SJCRH30 (cell line): ENCODE results near the gene WNT5A. TPM values are rescaled to one million over a fixed set of nuclear protein-coding genes. Genes with fewer than 3 reads are reported as not detected.

ENCODE experiments used
- DNase-seq, 2 experiments: peaks; one replicate each; pipeline ENCODE4 v3.0.0-alpha.2; 2015 to 2020
- H3K27ac ChIP-seq: fragments of 250-450 bp; sonication (Bioruptor Pico); 2 replicates; pipeline ENCODE4 v1.5.1; 2020; ENCODE audit warnings: mild to moderate bottlenecking, moderate library complexity
- H3K27me3 ChIP-seq: fragments of 250-450 bp; sonication (Bioruptor Pico); 2 replicates; pipeline ENCODE4 v1.5.1; 2020; ENCODE audit warnings: mild to moderate bottlenecking, moderate library complexity
- H3K36me3 ChIP-seq: fragments of 250-450 bp; sonication (Bioruptor Pico); 2 replicates; pipeline ENCODE4 v1.5.1; 2020; ENCODE audit warnings: mild to moderate bottlenecking, moderate library complexity
- H3K4me1 ChIP-seq: fragments of 250-450 bp; sonication (Bioruptor Pico); 2 replicates; pipeline ENCODE4 v1.5.1; 2020; ENCODE audit warnings: mild to moderate bottlenecking, moderate library complexity
- H3K4me3 ChIP-seq: fragments of 250-450 bp; sonication (Bioruptor Pico); 2 replicates; pipeline ENCODE4 v1.5.1; 2020; ENCODE audit warnings: mild to moderate bottlenecking, moderate library complexity
- H3K9me3 ChIP-seq: fragments of 250-450 bp; sonication (Bioruptor Pico); replicated peaks from 2 replicates; pipeline ENCODE4 v1.5.1; 2020; ENCODE audit warnings: mild to moderate bottlenecking, moderate library complexity
- total RNA-seq: library from RNA; depleted of rRNA; stranded (reverse); fragments of >200 nt; shearing (Covaris generic); gene quantifications from 2 replicates; pipeline ENCODE4 v1.2.3, GENCODE V29; 2014

WNT5A gene
- total RNA-seq, 1 experiment from 2014 or later, result 34.6 TPM

DNA sequence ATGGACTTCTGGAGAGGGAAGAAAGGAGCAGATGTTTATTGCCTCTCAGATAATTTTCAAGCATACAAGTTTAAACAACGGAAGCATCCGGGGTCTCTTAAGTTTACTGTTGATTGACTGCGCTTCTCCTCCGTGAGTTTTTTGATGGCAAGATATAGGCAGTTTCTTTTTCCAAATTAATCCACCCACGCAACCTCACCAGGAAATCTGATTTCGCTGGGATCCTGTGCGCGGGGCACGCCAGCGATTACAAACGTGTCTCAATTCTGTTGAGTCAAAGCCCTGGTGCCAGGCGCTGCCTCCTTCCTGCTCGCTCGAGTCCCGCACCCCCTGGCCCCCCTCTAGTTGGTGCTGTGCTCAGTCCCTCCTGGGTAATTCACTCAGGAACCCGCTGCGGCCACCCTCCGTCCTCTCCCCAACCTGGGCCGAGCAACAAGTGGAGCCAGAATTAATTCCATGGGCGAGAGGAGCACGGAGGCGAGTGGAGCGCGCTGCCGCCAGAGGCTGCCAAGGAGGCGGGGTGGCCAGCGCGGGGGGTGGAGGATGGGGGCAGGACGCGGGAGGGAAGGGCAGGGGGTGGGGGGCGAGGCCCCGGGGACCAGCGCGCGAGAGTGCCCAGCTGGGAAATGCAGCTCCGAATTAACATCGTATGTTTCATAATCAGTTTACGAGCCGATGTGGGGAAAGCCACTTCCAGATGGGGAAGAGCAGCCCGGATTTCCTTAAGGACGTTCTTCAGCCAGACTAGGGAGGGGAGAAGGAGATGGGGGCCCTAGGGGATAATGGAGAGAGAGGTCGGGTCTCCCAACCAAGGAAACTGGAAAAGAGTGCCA lies 6.0 kb downstream of the WNT5A start:
- Histone ChIP-seq H3K4me1 (no peaks in the 10 kb centered on the region), H3K9me3 (no peaks in the 10 kb centered on the region), H3K27ac (no peak overlapping the region), H3K36me3 (peaks cover 57% of the 10 kb centered on the region), H3K4me3 (no peak overlapping the region), H3K27me3 (no peaks in the 10 kb centered on the region)
- no peak for DNase-seq

DNA sequence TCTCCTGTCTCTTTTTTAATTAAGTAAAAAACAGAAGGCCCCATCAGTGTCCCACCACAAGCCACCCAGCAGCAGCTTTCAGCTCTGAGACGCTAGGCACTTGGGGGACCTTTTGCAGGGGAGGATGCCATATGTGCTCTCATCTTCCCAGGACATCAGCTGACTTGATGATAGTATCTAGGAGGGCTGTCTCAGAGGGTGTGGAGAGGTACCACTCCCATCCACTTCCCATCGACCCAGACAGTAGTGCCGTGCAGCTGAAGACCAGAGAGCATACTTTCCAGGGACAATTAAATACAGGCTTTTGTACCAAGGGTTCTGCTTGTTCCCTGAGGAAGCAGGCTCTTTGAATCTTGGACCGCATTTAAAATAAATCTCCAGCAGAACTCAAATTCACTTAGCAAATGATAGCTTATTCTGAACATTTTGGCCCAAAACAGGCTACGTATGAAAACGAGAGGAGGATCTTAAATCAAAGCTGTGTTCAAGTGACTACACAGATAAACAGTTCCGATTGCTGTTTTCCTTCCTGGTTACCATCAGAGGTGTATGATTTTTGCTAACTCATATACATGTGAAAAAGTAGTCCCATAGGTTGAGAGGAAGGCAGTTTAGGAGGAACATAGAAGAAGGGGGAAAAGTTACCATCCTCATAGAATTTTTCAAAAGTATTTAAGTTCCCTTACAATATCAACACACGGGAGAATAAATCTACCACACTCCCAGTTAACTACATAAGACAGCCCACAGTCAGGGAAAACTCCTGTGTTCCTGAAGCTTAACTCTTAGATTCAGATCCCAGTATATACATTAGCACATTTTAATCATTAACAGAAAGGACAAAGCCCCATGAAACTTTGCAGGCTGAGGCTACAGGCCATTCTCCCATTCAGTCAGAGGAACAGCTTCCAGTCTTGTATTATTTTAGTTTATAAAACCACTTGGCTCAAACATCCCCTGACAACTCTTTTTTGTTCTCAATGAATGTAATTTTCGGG lies 9.5 kb downstream of the WNT5A start:
- Histone ChIP-seq H3K27ac (no peak overlapping the region), H3K4me3 (no peak overlapping the region), H3K36me3 (peaks cover 62% of the 10 kb centered on the region), H3K4me1 (no peaks in the 10 kb centered on the region), H3K9me3 (no peaks in the 10 kb centered on the region), H3K27me3 (no peaks in the 10 kb centered on the region)
- DNase-seq, result no peak

DNA sequence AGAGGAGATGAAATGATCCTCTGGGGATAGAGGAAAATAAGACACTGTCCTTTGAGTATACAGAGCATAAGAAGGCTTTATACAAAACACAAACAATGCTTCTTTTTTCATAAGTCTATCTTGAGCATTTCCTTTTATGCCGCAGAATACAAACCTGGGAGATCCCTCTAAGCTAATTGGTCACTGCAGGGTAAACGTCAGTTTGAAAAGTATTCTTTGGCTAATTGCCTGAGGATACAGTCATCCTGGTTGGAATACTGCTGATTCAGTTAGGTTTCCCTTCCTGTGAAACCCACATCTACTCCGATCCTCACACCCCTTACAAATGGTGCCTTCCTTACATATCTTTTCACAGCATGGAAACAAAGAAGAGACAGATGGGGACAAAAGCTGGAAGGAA lies 10.6 kb downstream of the WNT5A start:
- H3K4me1 ChIP-seq, result no peaks in the 10 kb centered on the region
- DNase-seq, result no peak
- H3K9me3 ChIP-seq, result no peaks in the 10 kb centered on the region
- no peak overlapping the region for H3K4me3 ChIP-seq
- no peak overlapping the region for H3K27ac ChIP-seq
- no peaks in the 10 kb centered on the region for H3K27me3 ChIP-seq
- peaks cover 72% of the 10 kb centered on the region for H3K36me3 ChIP-seq

DNA sequence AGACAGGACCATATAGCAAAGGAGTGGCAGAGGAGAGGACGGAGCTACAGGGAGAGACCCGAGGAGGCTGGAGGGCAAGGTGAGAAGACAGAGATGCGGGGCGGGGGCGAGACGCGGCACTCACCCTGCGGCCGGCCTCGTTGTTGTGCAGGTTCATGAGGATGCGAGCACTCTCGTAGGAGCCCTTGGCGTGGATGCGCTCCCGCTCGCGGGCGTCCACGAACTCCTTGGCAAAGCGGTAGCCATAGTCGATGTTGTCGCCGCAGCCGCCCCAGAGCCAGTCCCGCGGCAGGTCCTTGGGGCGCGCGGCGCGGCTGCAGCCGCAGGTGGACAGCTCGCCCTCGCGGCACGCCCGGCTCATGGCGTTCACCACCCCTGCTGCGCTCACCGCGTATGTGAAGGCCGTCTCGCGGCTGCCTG lies 12.9 kb downstream of the WNT5A start:
- Histone ChIP-seq H3K4me3 (no peak overlapping the region), H3K36me3 (peaks cover 81% of the 10 kb centered on the region), H3K4me1 (no peaks in the 10 kb centered on the region), H3K9me3 (no peaks in the 10 kb centered on the region), H3K27me3 (no peaks in the 10 kb centered on the region), H3K27ac (no peak overlapping the region)
- no peak for DNase-seq

DNA sequence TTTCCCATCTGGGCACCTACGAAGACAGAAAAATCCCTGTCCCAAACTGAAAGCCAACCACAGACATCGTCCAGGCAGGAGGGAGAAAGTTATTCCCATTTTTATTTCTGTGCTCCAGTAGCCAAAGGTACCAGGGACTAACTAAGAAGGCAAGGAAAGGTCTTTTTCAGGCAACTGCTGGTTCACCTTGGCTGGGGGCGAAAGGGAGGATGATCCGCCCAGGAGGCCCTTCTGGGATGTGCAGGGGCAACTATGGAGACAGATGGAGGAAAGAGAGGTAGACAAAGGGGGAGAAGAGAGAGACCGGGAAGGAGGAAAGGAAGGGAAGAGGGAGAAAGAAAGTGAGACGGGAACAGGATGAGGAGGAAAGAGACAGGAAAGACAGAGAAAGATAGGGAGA lies 13.3 kb downstream of the WNT5A start:
- H3K27me3 ChIP-seq, result no peaks in the 10 kb centered on the region
- H3K9me3 ChIP-seq, result no peaks in the 10 kb centered on the region
- DNase-seq, result no peak
- H3K4me1 ChIP-seq, result no peaks in the 10 kb centered on the region
- H3K4me3 ChIP-seq, result no peak overlapping the region
- H3K36me3 ChIP-seq, result peaks cover 82% of the 10 kb centered on the region
- no peak overlapping the region for H3K27ac ChIP-seq

DNA sequence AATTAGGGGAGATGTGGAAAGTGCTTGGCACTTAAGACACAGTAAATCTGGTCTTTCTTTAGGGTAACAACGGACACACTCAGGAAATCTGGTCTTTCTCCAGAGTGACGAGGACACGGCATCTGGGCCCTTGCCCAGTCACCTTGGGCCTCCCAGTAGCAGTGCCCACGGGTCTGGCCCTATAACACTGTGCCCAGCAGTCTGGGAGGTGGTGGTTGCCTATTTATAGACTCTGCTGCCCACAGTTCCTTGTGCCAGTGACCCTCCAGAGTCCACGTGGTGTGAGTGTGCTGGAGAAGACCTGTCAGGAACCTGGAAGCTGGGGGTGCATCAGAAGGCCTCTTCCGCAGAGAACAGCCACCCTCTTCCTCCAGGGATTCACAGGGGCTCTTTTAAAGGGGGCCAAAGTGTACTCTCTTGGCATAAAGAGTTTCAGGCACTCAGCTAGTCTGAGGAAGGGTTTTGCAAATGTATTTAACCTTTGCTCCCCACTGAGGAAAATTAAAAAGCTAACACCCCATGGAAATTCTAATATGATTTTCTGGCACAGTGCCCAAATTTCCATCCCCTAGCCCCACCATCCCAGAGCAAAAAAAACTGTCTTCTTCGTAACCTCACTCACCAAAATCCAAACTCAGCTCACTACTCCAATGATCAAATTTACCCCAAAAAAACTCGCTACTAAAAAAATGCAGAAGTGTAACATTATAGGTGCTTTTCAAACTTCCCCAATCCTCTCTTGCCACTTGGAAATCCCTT lies 15.4 kb downstream of the WNT5A start:
- no peak overlapping the region for H3K27ac ChIP-seq
- no peak for DNase-seq
- no peaks in the 10 kb centered on the region for H3K27me3 ChIP-seq
- peaks cover 68% of the 10 kb centered on the region for H3K36me3 ChIP-seq
- no peaks in the 10 kb centered on the region for H3K9me3 ChIP-seq
- peaks cover 6% of the 10 kb centered on the region for H3K4me1 ChIP-seq
- H3K4me3 ChIP-seq, result no peak overlapping the region

DNA sequence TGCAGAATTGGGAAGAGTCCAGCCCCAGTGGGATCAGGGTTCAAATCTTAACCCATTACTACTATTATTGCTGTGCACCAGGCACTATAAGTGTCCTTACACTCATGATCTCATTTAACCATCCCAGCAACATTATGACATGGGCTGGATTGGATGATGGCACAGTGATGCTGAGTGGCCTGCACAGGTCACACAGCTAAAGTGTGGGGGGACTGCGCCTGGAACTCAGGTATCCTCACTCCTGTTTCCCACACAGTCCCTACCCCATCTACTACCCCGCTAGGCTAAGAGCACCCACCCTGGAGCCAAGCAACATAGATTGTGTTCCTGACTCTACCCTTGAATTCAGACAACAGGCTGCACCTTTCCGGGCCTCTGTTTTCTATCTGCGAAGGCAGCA lies 16.0 kb downstream of the WNT5A start:
- no peak for DNase-seq
- H3K4me3 ChIP-seq, result no peak overlapping the region
- H3K4me1 ChIP-seq, result peaks cover 6% of the 10 kb centered on the region
- no peaks in the 10 kb centered on the region for H3K27me3 ChIP-seq
- no peaks in the 10 kb centered on the region for H3K9me3 ChIP-seq
- H3K36me3 ChIP-seq, result peaks cover 65% of the 10 kb centered on the region
- no peak overlapping the region for H3K27ac ChIP-seq

DNA sequence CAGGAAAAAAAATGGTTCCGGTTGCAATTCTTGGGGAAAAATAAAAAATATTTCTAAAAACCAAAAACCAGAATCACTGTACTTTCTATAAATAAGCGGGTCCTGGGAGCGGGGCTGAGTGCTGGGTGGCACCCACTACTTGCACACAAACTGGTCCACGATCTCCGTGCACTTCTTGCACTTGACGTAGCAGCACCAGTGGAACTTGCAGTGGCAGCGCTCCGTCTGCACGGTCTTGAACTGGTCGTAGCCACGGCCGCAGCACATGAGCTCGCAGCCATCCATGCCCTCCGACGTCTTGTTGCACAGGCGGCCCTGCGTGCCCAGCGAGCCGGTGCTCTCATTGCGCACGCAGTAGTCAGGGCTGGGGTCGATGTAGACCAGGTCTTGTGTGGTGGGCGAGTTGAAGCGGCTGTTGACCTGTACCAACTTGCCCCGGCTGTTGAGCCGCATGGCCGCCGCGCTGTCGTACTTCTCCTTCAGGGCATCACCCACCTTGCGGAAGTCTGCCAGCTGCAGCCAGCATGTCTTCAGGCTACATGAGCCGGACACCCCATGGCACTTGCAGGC lies 17.1 kb downstream of the WNT5A start:
- Histone ChIP-seq H3K4me1 (peaks cover 6% of the 10 kb centered on the region), H3K4me3 (no peak overlapping the region), H3K27ac (no peak overlapping the region), H3K36me3 (peaks cover 58% of the 10 kb centered on the region), H3K27me3 (no peaks in the 10 kb centered on the region), H3K9me3 (no peaks in the 10 kb centered on the region)
- no peak for DNase-seq

DNA sequence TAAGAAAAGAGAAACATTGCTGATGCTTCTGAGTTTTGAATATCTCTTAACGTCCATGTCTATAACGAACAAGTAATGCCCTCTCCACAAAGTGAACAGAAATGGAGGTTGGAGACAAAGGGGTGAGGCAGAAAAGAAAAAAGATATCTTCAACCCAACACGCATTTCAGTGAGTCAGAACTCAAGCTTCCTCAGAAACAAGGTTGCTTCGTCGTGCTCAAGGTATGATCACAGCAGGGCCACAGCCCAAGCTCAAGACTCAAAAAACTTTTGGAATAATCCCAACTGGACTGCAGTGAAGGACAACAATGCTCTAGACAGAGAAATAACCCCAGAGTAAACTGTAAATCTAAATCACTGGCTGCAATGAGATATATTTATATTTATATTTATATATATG lies 18.9 kb downstream of the WNT5A start:
- H3K9me3 ChIP-seq, result no peaks in the 10 kb centered on the region
- no peak overlapping the region for H3K4me3 ChIP-seq
- no peaks in the 10 kb centered on the region for H3K27me3 ChIP-seq
- H3K4me1 ChIP-seq, result peaks cover 18% of the 10 kb centered on the region
- no peak overlapping the region for H3K27ac ChIP-seq
- H3K36me3 ChIP-seq, result peaks cover 49% of the 10 kb centered on the region
- DNase-seq, result no peak

DNA sequence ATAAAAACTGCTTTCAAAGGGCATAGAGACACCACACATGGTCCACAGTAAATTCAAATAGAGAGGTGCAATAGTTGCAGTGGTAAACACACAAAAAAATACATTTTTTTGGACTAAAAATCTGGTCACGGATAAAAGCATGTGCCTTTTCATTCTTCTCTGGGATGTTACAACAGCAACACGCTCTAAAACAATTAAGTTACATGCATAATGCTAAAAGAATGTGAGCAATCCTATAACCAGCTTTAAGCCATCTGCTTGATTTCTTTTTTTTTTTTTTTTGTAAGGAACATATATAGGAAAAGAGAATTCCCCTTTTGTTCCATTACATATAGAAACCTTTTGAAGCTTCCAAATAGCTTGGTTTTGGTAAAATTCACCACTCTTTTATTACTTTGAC lies 20.0 kb downstream of the WNT5A start:
- no peaks in the 10 kb centered on the region for H3K9me3 ChIP-seq
- DNase-seq, result no peak
- H3K27me3 ChIP-seq, result no peaks in the 10 kb centered on the region
- H3K36me3 ChIP-seq, result peaks cover 39% of the 10 kb centered on the region
- H3K4me3 ChIP-seq, result no peak overlapping the region
- H3K4me1 ChIP-seq, result peaks cover 18% of the 10 kb centered on the region
- H3K27ac ChIP-seq, result peak overlapping the region; percentile 16; the same call in 1 of the 2 replicates

DNA sequence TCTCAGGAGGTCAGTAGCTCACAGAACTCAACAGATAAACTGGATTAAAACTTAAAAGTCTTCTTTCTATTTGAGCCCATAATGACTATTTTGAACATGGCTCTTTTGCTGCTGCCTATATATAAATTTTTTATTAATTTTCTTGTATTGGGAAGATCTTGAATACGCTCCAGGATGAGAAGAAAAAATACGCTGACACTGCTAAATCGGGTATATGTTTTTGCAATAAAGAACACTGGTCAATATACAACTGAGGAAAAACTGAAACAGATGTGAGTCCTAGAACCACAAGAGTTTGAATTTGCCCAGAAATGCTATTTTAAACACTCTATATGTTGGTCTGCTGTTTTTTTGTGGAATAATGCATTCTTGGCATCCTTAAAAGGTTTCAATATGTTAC lies 20.6 kb downstream of the WNT5A start:
- Histone ChIP-seq H3K4me3 (no peak overlapping the region), H3K4me1 (peaks cover 18% of the 10 kb centered on the region), H3K36me3 (peaks cover 33% of the 10 kb centered on the region), H3K27me3 (no peaks in the 10 kb centered on the region), H3K27ac (0 out of 2 replicates have a peak overlapping the region, but pooled peaks have one; percentile 16), H3K9me3 (no peaks in the 10 kb centered on the region)
- no peak for DNase-seq

DNA sequence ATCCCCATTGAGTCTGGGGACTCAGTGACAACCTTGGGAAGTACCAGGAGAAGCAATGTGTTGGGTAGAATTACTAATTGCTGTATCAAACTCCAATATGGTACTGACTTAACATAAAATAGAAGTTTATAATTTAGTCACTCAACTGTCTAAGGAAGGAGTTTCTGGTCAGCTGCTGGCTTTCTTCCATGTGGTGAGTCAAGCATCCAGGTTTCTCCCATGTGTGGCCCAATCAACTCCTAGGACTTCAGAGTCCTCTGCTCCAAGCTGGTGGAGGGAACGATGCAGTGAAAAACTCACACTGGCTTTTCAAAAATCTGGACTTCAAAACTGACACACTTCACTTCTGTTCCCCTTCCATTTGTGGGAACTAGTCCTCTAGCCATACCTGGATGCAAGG lies 25.2 kb downstream of the WNT5A start:
- no peaks in the 10 kb centered on the region for H3K27me3 ChIP-seq
- peaks cover 12% of the 10 kb centered on the region for H3K4me1 ChIP-seq
- H3K9me3 ChIP-seq, result no peaks in the 10 kb centered on the region
- H3K36me3 ChIP-seq, result peaks cover 5% of the 10 kb centered on the region; the same call in 1 of the 2 replicates
- H3K4me3 ChIP-seq, result no peak overlapping the region
- H3K27ac ChIP-seq, result no peak overlapping the region
- DNase-seq, result no peak

DNA sequence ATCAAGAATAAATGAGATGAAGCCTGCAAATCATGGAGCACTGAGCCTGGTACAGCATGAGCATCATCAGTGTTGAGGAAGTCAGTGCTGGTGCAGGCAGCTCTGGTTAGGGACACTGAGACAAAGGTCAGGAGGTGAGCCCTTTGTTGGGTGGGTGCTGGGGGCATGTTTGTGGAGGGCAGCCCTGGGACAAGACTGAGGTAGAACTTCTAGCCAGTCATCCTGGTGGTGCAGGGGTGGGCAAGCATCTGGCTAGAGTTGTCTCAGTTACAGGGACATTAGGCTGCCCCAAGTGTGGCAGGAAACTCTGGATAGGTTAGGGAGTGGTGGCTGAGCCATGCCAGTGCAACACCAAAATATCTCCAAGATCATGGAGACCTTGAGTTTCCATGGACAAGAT lies 27.3 kb downstream of the WNT5A start:
- Histone ChIP-seq H3K27ac (no peak overlapping the region), H3K27me3 (no peaks in the 10 kb centered on the region), H3K4me3 (no peak overlapping the region), H3K36me3 (no peaks in the 10 kb centered on the region), H3K4me1 (peaks cover 12% of the 10 kb centered on the region), H3K9me3 (no peaks in the 10 kb centered on the region)
- no peak for DNase-seq

DNA sequence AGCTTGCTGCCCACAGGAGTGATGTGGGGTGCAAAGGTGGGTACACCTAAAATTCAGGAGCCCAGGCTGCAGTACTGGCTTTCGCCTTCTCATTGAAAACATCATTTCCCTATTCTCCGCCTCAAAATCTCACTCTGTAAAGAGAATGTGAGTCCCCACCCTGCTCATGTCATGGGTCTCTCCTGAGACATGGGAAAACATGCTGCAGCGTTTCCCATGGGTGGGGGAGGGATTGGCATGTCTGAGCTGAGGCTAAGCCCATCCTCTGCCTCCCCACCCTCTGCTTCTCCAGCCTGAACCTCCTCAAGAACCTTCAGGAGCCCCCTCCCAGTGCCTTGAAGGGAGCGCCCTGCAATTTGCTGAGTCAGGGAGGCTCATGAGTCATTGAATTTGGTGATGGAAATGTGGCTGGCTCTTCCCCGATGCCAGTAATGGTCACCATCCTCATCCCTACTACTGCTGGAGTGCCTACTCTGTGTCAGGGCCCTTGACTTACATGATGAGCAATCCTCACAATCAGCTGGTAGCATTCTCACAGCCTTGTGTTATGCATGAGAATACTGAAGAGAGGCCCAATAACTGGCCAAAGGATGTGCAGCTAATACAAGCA lies 28.8 kb downstream of the WNT5A start:
- no peaks in the 10 kb centered on the region for H3K36me3 ChIP-seq
- DNase-seq, result no peak
- no peak overlapping the region for H3K4me3 ChIP-seq
- no peak overlapping the region for H3K27ac ChIP-seq
- H3K27me3 ChIP-seq, result no peaks in the 10 kb centered on the region
- no peaks in the 10 kb centered on the region for H3K9me3 ChIP-seq
- peaks cover 4% of the 10 kb centered on the region; the same call in 1 of the 2 replicates for H3K4me1 ChIP-seq
